PC-3 (cell line): ENCODE data around the gene RDX. TPM values are rescaled to one million over a fixed set of nuclear protein-coding genes. Genes with fewer than 3 reads are reported as not detected.

Experiments used
- ATAC-seq: fragments of 200-7000 bp; cut with Tn5 transposase; 2 replicates; pipeline ENCODE4 v1.9.1; 2020; ENCODE audit warnings: mild to moderate bottlenecking, moderate library complexity
- BruUV-seq: library from RNA; stranded (reverse); fragments of 400-500 nt; replicated peaks from 2 replicates; lab custom pipeline; 2021; lab: Mats Ljungman, UMichigan
- CTCF ChIA-PET: fragments of 300-600 bp; sonication (Branson Sonifier 250); formaldehyde crosslinking; loops from one replicate; lab custom pipeline; 2022; ENCODE audit warnings: antibody characterized with exemption; lab: Charles Lee
- POLR2A ChIA-PET: fragments of 300-600 bp; sonication (Branson Sonifier 250); formaldehyde crosslinking; loops from one replicate; lab custom pipeline; 2022; ENCODE audit warnings: antibody characterized with exemption; ENCODE audit not compliant: unreplicated experiment; lab: Charles Lee
- DNase-seq: peaks from one replicate; pipeline ENCODE4 v3.0.0-alpha.2; 2015
- H2AFZ ChIP-seq: fragments of 300-600 bp; sonication (generic); 2 replicates; pipeline ENCODE4 v1.6.0; 2016; ENCODE audit warnings: antibody characterized with exemption, low read length
- H3F3A ChIP-seq: fragments of 300-600 bp; sonication (generic); one replicate; pipeline ENCODE4 v1.6.0; 2017; ENCODE audit warnings: antibody characterized with exemption, low read length, control low read depth, mild to moderate bottlenecking; ENCODE audit not compliant: unreplicated experiment
- H3K27ac ChIP-seq: fragments of 300-600 bp; sonication (generic); 2 replicates; pipeline ENCODE4 v1.5.1; 2016; ENCODE audit warnings: mild to moderate bottlenecking, low read length
- H3K27me3 ChIP-seq: fragments of 300-600 bp; sonication (generic); 2 replicates; pipeline ENCODE4 v1.6.1; 2016; ENCODE audit warnings: low read length, mixed read lengths
- H3K36me3 ChIP-seq: fragments of 300-600 bp; sonication (generic); 2 replicates; pipeline ENCODE4 v1.6.1; 2016; ENCODE audit warnings: low read depth, mixed run types, low read length, mixed read lengths
- H3K4me1 ChIP-seq: fragments of 300-600 bp; sonication (generic); 2 replicates; pipeline ENCODE4 v1.5.1; 2016; ENCODE audit warnings: low read length; ENCODE audit not compliant: insufficient read depth
- H3K4me2 ChIP-seq: fragments of 300-600 bp; sonication (generic); 2 replicates; pipeline ENCODE4 v1.6.0; 2016; ENCODE audit warnings: low read length
- H3K4me3 ChIP-seq: fragments of 300-600 bp; sonication (generic); 2 replicates; pipeline ENCODE4 v1.5.1; 2016; ENCODE audit warnings: mild to moderate bottlenecking, low read length, mixed read lengths
- H3K79me2 ChIP-seq: fragments of 300-600 bp; sonication (generic); 2 replicates; pipeline ENCODE4 v1.6.1; 2017; ENCODE audit warnings: low read length, mixed read lengths
- H3K9ac ChIP-seq: fragments of 300-600 bp; sonication (generic); 2 replicates; pipeline ENCODE4 v1.6.0; 2016; ENCODE audit warnings: mild to moderate bottlenecking, low read length
- H3K9me2 ChIP-seq: fragments of 300-600 bp; sonication (generic); replicated peaks from 2 replicates; pipeline ENCODE4 v1.6.1; 2016; ENCODE audit warnings: mixed run types, low read length, mixed read lengths
- H3K9me3 ChIP-seq: fragments of 300-600 bp; sonication (generic); 2 replicates; pipeline ENCODE4 v1.6.1; 2016; ENCODE audit warnings: low read length, mixed read lengths
- H4K20me1 ChIP-seq: fragments of 300-600 bp; sonication (generic); 2 replicates; pipeline ENCODE4 v1.6.1; 2016; ENCODE audit warnings: low read length, mixed read lengths
- CTCF ChIP-seq: fragments of 300-600 bp; sonication (generic); conservative IDR thresholded peaks from 2 replicates; pipeline ENCODE4 v1.5.1; 2017; ENCODE audit warnings: antibody characterized with exemption, low read depth, mild to moderate bottlenecking, low read length
- EZH2 ChIP-seq: fragments of 300-600 bp; sonication (generic); IDR thresholded peaks from one replicate; pipeline ENCODE4 v1.6.1; 2017; ENCODE audit warnings: antibody characterized with exemption, mild to moderate bottlenecking, low read length; ENCODE audit not compliant: unreplicated experiment
- EZH2phosphoT487 ChIP-seq: fragments of 300-600 bp; sonication (generic); IDR thresholded peaks from 2 replicates; pipeline ENCODE4 v1.6.1; 2018; ENCODE audit warnings: mild to moderate bottlenecking, antibody characterized with exemption, low read length, borderline replicate concordance
- intact Hi-C: fragments of 100-400 bp; cut with micrococcal nuclease; formaldehyde crosslinking; loops from 2 replicates; pipeline ENCODE4 v1.9.0; 2023
- total RNA-seq: library from RNA; depleted of rRNA; stranded (reverse); fragments of >200 nt; gene quantifications from 2 replicates; pipeline ENCODE4 v1.2.3, GENCODE V29; 2014

The RDX gene
- total RNA-seq, 1 experiment from 2014 or later, result 86.2 TPM

GRCh38 chr11:110147962-110148709 lies 148.3 kb downstream of the RDX start:
- Histone ChIP-seq H3K9me3 (no peaks in the 10 kb centered on the region), H3K4me3 (no peak overlapping the region), H2AFZ (no peak overlapping the region), H3K4me2 (peak overlapping the region; percentile 56), H3K36me3 (peaks cover 21% of the 10 kb centered on the region), H3K27ac (peak overlapping the region; percentile 93), H4K20me1 (0 out of 2 replicates have a peak, but pooled peaks cover 4% of the 10 kb centered on the region), H3K9me2 (no peaks in the 10 kb centered on the region), H3K79me2 (peaks cover 94% of the 10 kb centered on the region), H3K27me3 (no peaks in the 10 kb centered on the region), H3F3A (peaks cover 14% of the 10 kb centered on the region), H3K9ac (peak overlapping the region; percentile 66), H3K4me1 (peaks cover 30% of the 10 kb centered on the region)
- CTCF ChIA-PET, result no interaction called here
- TF ChIP-seq EZH2phosphoT487, result no peak
- TF ChIP-seq EZH2, result no peak
- no peak for TF ChIP-seq CTCF
- BruUV-seq, result no TSS peak
- POLR2A ChIA-PET, result no interaction called here
- peak; percentile 65 for DNase-seq
- intact Hi-C loops, result loop anchor here (5.0 kb wide), 1 partner anchor 284 kb away; no protein-coding TSS in a partner anchor
- ATAC-seq, result peak; percentile 14

GRCh38 chr11:110141812-110142211 lies 154.6 kb downstream of the RDX start:
- no peaks in the 10 kb centered on the region for H3F3A ChIP-seq
- intact Hi-C loops, result no loop called here
- H3K4me2 ChIP-seq, result no peak overlapping the region
- TF ChIP-seq EZH2phosphoT487, result no peak
- H3K27ac ChIP-seq, result no peak overlapping the region
- BruUV-seq, result no TSS peak
- peaks cover 16% of the 10 kb centered on the region; the same call in 1 of the 2 replicates for H4K20me1 ChIP-seq
- peaks cover 91% of the 10 kb centered on the region for H3K79me2 ChIP-seq
- H3K36me3 ChIP-seq, result peaks cover 49% of the 10 kb centered on the region
- CTCF ChIA-PET, result no interaction called here
- H3K9ac ChIP-seq, result no peak overlapping the region
- H3K9me3 ChIP-seq, result no peaks in the 10 kb centered on the region
- no peaks in the 10 kb centered on the region for H3K27me3 ChIP-seq
- POLR2A ChIA-PET, result no interaction called here
- peaks cover 2% of the 10 kb centered on the region; the same call in 1 of the 2 replicates for H3K4me1 ChIP-seq
- H2AFZ ChIP-seq, result no peak overlapping the region
- DNase-seq (no peak), ATAC-seq (no peak)
- no peaks in the 10 kb centered on the region for H3K9me2 ChIP-seq
- no peak overlapping the region for H3K4me3 ChIP-seq

GRCh38 chr11:110134110-110134509 lies 162.3 kb downstream of the RDX start:
- POLR2A ChIA-PET, result no interaction called here
- CTCF ChIA-PET, result no interaction called here
- Histone ChIP-seq H3K27me3 (no peaks in the 10 kb centered on the region), H2AFZ (no peak overlapping the region), H4K20me1 (peaks cover 24% of the 10 kb centered on the region; the same call in 1 of the 2 replicates), H3K4me3 (no peak overlapping the region), H3K9me2 (no peaks in the 10 kb centered on the region), H3F3A (no peaks in the 10 kb centered on the region), H3K79me2 (peaks cover 96% of the 10 kb centered on the region), H3K36me3 (peaks cover 33% of the 10 kb centered on the region), H3K4me2 (no peak overlapping the region), H3K27ac (no peak overlapping the region), H3K9me3 (no peaks in the 10 kb centered on the region), H3K9ac (no peak overlapping the region), H3K4me1 (no peaks in the 10 kb centered on the region)
- DNase-seq (no peak), ATAC-seq (no peak; the same call in 1 of the 2 replicates)
- intact Hi-C loops, result no loop called here
- BruUV-seq, result no TSS peak
- TF ChIP-seq CTCF (no peak), EZH2 (no peak), EZH2phosphoT487 (no peak)
